Panc1 (cell line): ENCODE measurements around the gene SCGB1D1. TPM values are rescaled to one million over a fixed set of nuclear protein-coding genes. Genes with fewer than 3 reads are reported as not detected.

ENCODE experiments used
- ATAC-seq: fragments of 200-7000 bp; cut with Tn5 transposase; 2 replicates; pipeline ENCODE4 v1.9.1; 2020; ENCODE audit warnings: mild to moderate bottlenecking, moderate library complexity
- BruUV-seq: library from RNA; stranded (reverse); fragments of 400-500 nt; replicated peaks from 2 replicates; lab custom pipeline; 2021; lab: Mats Ljungman, UMichigan
- CTCF ChIA-PET: fragments of 300-600 bp; sonication (Branson Sonifier 250); formaldehyde crosslinking; loops from one replicate; lab custom pipeline; 2022; ENCODE audit warnings: antibody characterized with exemption; lab: Charles Lee
- POLR2A ChIA-PET: fragments of 300-600 bp; sonication (Branson Sonifier 250); formaldehyde crosslinking; loops from one replicate; lab custom pipeline; 2022; ENCODE audit warnings: antibody characterized with exemption; lab: Charles Lee
- DNase-seq: peaks from one replicate; pipeline ENCODE4 v3.0.0-alpha.2; 2010; ENCODE audit warnings: low read depth, low spot score
- H3K27ac ChIP-seq: 2 replicates; pipeline ENCODE4 v1.5.1; 2011; ENCODE audit warnings: mild to moderate bottlenecking, low read length, inconsistent platforms
- H3K27me3 ChIP-seq: fragments of 200-500 bp; sonication (Bioruptor generic); 2 replicates; pipeline ENCODE4 v1.6.0; 2014; ENCODE audit warnings: low read length, inconsistent platforms; ENCODE audit not compliant: control insufficient read depth, insufficient read depth
- H3K36me3 ChIP-seq: fragments of 200-500 bp; sonication (Bioruptor generic); 2 replicates; pipeline ENCODE4 v1.5.1; 2014; ENCODE audit warnings: inconsistent platforms, mild to moderate bottlenecking, low read length, moderate library complexity; ENCODE audit not compliant: control insufficient read depth, insufficient read depth
- H3K4me1 ChIP-seq: 2 replicates; pipeline ENCODE4 v1.5.1; 2011; ENCODE audit warnings: inconsistent platforms, mild to moderate bottlenecking, low read length, moderate library complexity; ENCODE audit not compliant: control insufficient read depth, insufficient read depth
- H3K4me3 ChIP-seq, 2 experiments: 2 replicates each; pipeline ENCODE4 v1.5.1; 2011 to 2012; ENCODE audit warnings: low read depth in 2 of 2, low read length in 2 of 2, mild to moderate bottlenecking in 2 of 2, inconsistent platforms in 1 of 2, moderate library complexity in 1 of 2
- H3K9me3 ChIP-seq: fragments of 200-500 bp; sonication (Bioruptor generic); 2 replicates; pipeline ENCODE4 v1.5.1; 2014; ENCODE audit warnings: low read depth, mild to moderate bottlenecking, inconsistent platforms, low read length, moderate library complexity; ENCODE audit not compliant: control insufficient read depth, insufficient read depth
- POLR2AphosphoS5 ChIP-seq: IDR thresholded peaks from 2 replicates; pipeline ENCODE4 v1.6.1; 2012; ENCODE audit warnings: mild to moderate bottlenecking, low read depth, low read length, moderate library complexity
- SIN3A ChIP-seq: IDR thresholded peaks from 2 replicates; pipeline ENCODE4 v1.6.1; 2012; ENCODE audit warnings: low read depth, mild to moderate bottlenecking, low read length, moderate library complexity, borderline replicate concordance; ENCODE audit not compliant: insufficient read depth
- TCF7L2 ChIP-seq: IDR thresholded peaks from 2 replicates; pipeline ENCODE4 v1.6.1; 2011; ENCODE audit warnings: mild to moderate bottlenecking, low read depth, low read length, inconsistent platforms
- in situ Hi-C: cut with HindIII; loops from 2 replicates; pipeline ENCODE4 v1.10.0; 2016; ENCODE audit warnings: low sequenced_read_pairs, low pct_unique_long_range_greater_than_20kb
- intact Hi-C: fragments of 100-400 bp; cut with micrococcal nuclease; formaldehyde crosslinking; loops from one replicate; pipeline ENCODE4 v1.10.0; 2022; ENCODE audit not compliant: unreplicated experiment
- total RNA-seq: library from RNA; stranded (reverse); gene quantifications from one replicate; pipeline ENCODE4 v1.2.1, GENCODE V29; 2021; ENCODE audit not compliant: unreplicated experiment
- TF ChIP-seq, protein P1 (sequence below), 2 experiments: IDR thresholded peaks; 2 replicates each; pipeline ENCODE4 v1.6.1; 2011 to 2012; ENCODE audit warnings: low read depth in 2 of 2, control low read depth in 1 of 2, low read length in 1 of 2, mild to moderate bottlenecking in 1 of 2, moderate library complexity in 1 of 2; ENCODE audit not compliant: insufficient read depth in 1 of 2
- TF ChIP-seq, protein P2 (sequence below): fragments of 450-650 bp; IDR thresholded peaks from 2 replicates; pipeline ENCODE4 v1.5.1; 2017; ENCODE audit warnings: mild to moderate bottlenecking

Gene SCGB1D1
- total RNA-seq, 1 experiment from 2014 or later = not detected

DNA sequence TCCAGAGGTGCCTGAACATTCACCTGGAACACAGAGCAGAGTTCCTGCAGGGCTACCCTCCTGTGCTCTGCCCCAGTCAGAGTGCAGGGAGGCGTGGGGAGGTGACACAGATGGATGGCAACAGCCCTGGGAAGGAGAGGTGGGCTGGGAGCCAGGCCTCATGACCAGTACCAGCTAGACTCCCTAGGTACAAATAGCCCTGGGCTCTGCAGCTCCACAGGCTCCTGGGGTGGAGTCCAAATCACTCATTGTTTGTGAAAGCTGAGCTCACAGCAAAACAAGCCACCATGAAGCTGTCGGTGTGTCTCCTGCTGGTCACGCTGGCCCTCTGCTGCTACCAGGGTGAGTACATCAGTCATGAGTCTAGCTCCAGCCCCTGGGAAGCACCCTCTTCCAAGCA is 52.0 kb downstream of the SCGB1D1 start, which contains the start of gene SCGB1D2:
Gene SCGB1D2 (plus strand): TSS at position 219 of the 400 bp plus-strand sequence. CDS start 69 bp downstream, at position 288.
- ChIA-PET CTCF (interaction anchor here (0.9 to 1.6 kb wide), 3 partner anchors 25 to 69 kb away, joined by 3 to 5 read pairs (median 3); no protein-coding TSS in a partner anchor), POLR2A (interaction anchor here (0.5 to 1.0 kb wide), 2 partner anchors 274 kb away, joined by 3 to 13 read pairs; partner anchors contain the start of gene FTH1)
- intact Hi-C loops (no loop called here), in situ Hi-C loops (no loop called here)
- peak; percentile 74 for DNase-seq
- Histone ChIP-seq H3K9me3 (no peaks in the 10 kb centered on the region), H3K4me1 (peaks cover 11% of the 10 kb centered on the region), H3K27me3 (no peaks in the 10 kb centered on the region), H3K4me3 (no peak within 1 kb of the TSS), H3K27ac (peak within 1 kb of the TSS; percentile 55), H3K36me3 (no peaks in the 10 kb centered on the region)
- TF ChIP-seq SIN3A (no peak), TCF7L2 (no peak), POLR2AphosphoS5 (peak; percentile 43; the same call in 1 of the 2 replicates)
- TF ChIP-seq, protein P1, sequence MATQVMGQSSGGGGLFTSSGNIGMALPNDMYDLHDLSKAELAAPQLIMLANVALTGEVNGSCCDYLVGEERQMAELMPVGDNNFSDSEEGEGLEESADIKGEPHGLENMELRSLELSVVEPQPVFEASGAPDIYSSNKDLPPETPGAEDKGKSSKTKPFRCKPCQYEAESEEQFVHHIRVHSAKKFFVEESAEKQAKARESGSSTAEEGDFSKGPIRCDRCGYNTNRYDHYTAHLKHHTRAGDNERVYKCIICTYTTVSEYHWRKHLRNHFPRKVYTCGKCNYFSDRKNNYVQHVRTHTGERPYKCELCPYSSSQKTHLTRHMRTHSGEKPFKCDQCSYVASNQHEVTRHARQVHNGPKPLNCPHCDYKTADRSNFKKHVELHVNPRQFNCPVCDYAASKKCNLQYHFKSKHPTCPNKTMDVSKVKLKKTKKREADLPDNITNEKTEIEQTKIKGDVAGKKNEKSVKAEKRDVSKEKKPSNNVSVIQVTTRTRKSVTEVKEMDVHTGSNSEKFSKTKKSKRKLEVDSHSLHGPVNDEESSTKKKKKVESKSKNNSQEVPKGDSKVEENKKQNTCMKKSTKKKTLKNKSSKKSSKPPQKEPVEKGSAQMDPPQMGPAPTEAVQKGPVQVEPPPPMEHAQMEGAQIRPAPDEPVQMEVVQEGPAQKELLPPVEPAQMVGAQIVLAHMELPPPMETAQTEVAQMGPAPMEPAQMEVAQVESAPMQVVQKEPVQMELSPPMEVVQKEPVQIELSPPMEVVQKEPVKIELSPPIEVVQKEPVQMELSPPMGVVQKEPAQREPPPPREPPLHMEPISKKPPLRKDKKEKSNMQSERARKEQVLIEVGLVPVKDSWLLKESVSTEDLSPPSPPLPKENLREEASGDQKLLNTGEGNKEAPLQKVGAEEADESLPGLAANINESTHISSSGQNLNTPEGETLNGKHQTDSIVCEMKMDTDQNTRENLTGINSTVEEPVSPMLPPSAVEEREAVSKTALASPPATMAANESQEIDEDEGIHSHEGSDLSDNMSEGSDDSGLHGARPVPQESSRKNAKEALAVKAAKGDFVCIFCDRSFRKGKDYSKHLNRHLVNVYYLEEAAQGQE (IDR thresholded peaks at IDR 0.05; ENCODE audit: insufficient read depth in 1 of 2, low read depth in 2 of 2, low read length in 1 of 2) = no peak
- TF ChIP-seq, protein P2, sequence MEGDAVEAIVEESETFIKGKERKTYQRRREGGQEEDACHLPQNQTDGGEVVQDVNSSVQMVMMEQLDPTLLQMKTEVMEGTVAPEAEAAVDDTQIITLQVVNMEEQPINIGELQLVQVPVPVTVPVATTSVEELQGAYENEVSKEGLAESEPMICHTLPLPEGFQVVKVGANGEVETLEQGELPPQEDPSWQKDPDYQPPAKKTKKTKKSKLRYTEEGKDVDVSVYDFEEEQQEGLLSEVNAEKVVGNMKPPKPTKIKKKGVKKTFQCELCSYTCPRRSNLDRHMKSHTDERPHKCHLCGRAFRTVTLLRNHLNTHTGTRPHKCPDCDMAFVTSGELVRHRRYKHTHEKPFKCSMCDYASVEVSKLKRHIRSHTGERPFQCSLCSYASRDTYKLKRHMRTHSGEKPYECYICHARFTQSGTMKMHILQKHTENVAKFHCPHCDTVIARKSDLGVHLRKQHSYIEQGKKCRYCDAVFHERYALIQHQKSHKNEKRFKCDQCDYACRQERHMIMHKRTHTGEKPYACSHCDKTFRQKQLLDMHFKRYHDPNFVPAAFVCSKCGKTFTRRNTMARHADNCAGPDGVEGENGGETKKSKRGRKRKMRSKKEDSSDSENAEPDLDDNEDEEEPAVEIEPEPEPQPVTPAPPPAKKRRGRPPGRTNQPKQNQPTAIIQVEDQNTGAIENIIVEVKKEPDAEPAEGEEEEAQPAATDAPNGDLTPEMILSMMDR = no peak
- BruUV-seq = no TSS peak
- peak; percentile 95 for ATAC-seq

Other genes with a start within 250 kb of the SCGB1D1 start
- 0.13 TPM for gene BEST1, start 239.9 kb upstream of the SCGB1D1 start, total RNA-seq
- gene FTH1, start 222.6 kb upstream of the SCGB1D1 start, total RNA-seq = 2,322 TPM
- 81.5 TPM for gene INCENP, start 66.2 kb upstream of the SCGB1D1 start, total RNA-seq
- gene SCGB2A1, start 18.5 kb downstream of the SCGB1D1 start, total RNA-seq = not detected
- gene SCGB1D2, start 52.0 kb downstream of the SCGB1D1 start, total RNA-seq = 0.85 TPM
- not detected for gene SCGB2A2, start 79.9 kb downstream of the SCGB1D1 start, total RNA-seq
- not detected for gene SCGB1D4, start 108.9 kb downstream of the SCGB1D1 start, total RNA-seq
- gene ASRGL1, start 147.2 kb downstream of the SCGB1D1 start, total RNA-seq = 43.2 TPM
- 1.1 TPM for gene SCGB1A1, start 228.8 kb downstream of the SCGB1D1 start, total RNA-seq